NCI-H2107 treated with DMSO at 0.1 percent for 48 hours (cell line): ENCODE results near the gene VSIG2.

Experiments used
- DNase-seq: peaks from one replicate; lab custom pipeline; 2025; ENCODE audit not compliant: unreplicated experiment; lab: John Stamatoyannopoulos, UW

VSIG2 gene

GRCh38 chr11:124763156-124763947 is 11.3 kb upstream of the VSIG2 start:
- DNase-seq: peak; percentile 7

DNA sequence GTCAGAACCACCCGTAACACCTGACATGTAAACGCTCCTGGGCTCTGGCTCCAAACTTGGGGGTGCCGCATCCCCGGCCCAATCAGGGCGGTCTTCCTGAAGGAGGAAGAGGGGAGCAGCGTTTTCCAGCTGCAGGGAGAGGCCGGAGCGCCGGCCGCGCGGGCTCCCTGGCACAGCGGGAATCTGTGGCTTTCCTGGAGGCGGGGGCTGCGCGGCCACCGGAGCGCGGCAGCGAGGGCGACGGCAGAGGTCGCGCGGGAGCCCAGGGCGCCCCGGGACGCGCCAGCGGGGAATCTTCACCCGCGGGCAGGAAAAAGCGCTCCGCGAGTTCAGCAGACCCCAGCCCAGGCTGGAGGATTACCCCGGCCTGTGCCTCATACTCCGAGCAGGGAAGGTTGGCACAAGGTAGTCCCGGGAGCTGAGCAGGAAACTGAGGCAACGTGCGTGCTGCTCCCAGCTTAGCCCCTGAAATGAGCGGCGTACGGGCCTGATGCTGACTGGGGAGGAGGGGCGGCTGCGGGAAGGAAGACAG is 10.6 kb upstream of the VSIG2 start:
- DNase-seq: no peak

- no peak for DNase-seq
These were observed 10.1 kb upstream of the VSIG2 start, which contains the start of gene ESAM for GRCh38 chr11:124762105-124762623. TSS of gene ESAM (minus strand) at chr11:124762290. CDS start at chr11:124762154, 136 bp downstream.

GRCh38 chr11:124761301-124762104 is 9.4 kb upstream of the VSIG2 start:
- DNase-seq: no peak

- no peak for DNase-seq
These were observed 8.8 kb upstream of the VSIG2 start for GRCh38 chr11:124760806-124761205.

DNA sequence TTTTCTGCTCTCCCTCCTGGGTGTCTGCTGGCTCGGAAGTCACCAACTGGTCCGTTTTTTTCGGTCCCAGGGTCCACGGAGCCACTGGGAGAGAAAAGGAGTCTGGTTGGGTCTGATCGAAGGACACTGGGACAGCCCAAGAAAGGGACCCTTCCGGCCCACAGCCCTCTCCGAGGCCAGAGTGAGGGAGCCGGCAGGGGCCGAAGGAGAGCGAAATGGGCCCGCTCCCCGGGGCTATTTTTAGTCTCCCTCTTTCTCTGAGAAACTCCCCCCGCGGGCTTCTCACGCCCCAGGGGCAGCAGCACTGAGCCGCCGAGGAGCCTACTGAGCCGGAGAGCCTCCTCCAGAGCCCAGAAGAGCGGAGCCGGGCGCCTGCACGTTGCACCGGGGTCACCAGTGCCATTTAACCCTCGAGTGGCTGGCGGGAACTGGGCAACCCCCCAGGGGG is 8.2 kb upstream of the VSIG2 start:
- no peak for DNase-seq

DNA sequence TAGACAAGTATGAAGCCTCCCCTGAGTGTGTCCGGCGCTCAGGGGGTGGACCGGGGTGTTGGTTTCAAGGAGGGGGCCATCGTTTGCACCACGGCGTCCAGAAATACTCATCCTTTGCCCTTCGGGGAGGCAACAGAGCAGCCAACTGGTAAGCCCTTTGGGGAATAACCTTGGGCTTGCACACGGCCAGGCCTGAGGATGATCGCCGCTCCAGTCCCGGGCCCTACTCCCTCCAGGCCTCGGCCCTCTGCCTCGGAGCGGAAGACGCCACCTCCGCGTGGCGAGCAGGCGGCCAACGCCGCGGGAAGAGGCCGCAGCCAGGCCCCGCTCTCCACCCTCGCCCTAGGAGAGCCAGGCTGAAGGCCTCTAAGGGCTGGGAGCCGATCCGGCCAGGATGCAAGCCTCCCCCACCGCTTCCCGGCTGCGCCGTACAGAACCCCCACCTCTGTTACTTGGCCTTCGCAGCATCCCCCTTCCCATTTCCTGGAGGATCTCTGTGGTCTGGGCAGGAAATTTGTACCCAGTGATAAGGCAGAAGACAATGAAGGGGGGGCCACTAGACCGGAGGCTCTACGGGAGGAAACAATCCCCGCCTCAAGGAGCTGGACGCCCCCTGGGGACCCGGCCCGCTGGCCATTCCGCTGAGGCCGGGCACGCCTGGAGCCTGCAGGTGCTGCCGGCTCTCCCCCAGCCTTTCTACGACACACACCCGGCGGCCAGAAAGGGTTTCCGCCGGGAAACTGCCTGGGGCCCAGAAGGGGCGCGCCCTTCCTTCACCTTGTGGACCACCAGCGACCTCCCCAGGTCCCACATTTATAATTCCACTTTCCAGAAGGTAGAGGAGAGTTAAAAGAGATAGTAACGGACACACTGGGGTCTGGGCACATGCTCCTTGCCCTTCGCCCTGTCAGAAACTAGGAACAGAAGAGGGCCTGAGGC is 7.5 kb upstream of the VSIG2 start:
- no peak for DNase-seq

- peak; percentile 26 for DNase-seq
These were observed 6.6 kb upstream of the VSIG2 start for GRCh38 chr11:124758355-124759265.

DNA sequence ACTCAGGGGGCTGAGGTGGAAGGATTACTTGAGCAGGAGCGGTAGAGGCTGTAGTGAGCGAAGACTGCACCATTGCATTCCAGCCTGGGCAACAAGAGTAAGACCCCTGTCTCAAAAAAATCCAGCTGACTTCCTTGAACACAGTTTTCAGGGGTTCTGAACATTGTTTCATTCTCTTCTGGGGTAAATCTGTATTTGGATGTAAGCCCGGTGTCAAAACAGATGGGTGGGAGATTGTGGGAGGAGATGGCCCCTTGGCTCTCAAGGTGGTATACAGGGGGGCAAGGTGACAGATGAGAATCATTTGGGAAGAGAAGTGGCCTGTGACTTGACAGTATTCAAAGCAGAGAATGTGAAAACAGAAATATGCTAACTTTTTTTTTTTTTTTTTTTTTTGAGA is 5.3 kb upstream of the VSIG2 start:
- DNase-seq: no peak

DNA sequence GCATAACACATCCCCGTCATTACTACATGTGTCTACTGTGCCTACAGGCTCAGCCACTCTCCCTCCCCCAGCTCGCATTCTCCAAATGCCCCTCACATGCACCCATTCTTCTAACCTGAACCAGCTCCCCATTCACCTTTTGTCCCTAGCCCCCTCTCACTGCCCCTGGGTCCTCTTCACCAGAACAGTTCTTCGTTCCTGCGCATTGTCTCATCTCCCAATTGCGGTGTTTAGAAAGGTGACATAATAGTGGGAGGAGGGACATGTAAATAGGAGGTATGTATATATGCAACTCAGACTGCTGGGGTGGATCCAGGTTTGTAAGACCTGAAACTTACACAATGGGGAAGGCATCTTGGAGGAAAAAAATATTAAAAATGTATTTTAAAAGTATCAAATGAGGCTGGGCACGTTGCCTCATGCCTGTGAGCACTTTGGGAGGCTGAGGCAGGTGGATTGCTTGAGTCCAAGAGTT is 4.7 kb upstream of the VSIG2 start:
- DNase-seq: no peak

GRCh38 chr11:124756033-124756752 is 4.1 kb upstream of the VSIG2 start:
- no peak for DNase-seq

DNA sequence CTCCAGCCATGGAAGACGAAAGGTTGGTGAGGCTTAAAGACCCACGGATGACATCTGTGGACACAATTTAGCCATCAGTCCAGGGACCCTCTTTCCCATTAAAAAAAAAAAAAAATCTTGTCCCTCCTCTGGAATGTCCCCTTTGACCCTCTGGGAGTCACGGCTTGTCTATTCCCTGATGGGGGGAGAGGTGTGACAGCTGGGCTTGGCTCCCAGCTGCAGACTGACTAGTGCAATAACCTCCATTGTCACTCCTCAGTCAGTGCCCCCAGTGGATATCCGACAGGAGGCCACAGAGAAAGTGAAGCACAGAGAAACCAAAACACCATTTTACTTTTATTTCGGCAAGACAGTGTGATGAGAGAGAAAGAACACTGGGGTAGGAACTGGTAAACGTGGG is 2.7 kb upstream of the VSIG2 start:
- DNase-seq: no peak

- no peak for DNase-seq
These were observed 2.3 kb upstream of the VSIG2 start for GRCh38 chr11:124754309-124754708.

GRCh38 chr11:124753624-124754023 is 1.6 kb upstream of the VSIG2 start:
- DNase-seq: no peak

GRCh38 chr11:124753205-124753604 is 1.1 kb upstream of the VSIG2 start:
- no peak for DNase-seq

- DNase-seq: no peak
These were observed 532 bp upstream of the VSIG2 start for GRCh38 chr11:124752471-124753102.

DNA sequence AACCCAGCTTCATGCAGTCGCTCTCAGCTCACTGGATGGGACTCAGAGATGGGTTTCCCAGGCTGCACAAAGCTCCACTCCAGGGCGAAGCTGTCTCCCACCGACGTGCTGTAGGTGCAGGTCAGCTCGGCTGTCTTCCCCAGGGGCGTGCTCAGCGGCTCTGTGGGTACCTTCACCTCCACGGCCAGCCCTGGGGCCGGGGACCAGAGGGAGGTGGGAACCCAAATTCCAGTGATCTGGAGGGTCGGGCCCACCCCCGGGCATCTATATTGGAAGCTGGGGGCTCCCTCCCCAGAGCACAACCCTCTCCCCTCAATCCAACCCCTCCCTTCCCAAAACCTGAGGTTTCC is 689 bp downstream of the VSIG2 start:
- no peak for DNase-seq

- no peak for DNase-seq
These were observed 2.1 kb downstream of the VSIG2 start for GRCh38 chr11:124749912-124750311.
